ENCODE results near the gene CTAGE9. TPM values are rescaled to one million over a fixed set of nuclear protein-coding genes. Genes with fewer than 3 reads are reported as not detected.

CTAGE9 gene
- total and polyA plus RNA-seq, 2 of the 8 experiments (the other 6 are each of a cell fraction or from before 2014, with no cell fraction given): not detected

- TF ChIP-seq POU5F1 (IDR thresholded peaks at IDR 0.05; ENCODE audit: low read depth, low read length) (no peak), YY1 (IDR thresholded peaks at IDR 0.05; ENCODE audit: low read depth, low read length) (no peak), SP2 (IDR thresholded peaks at IDR 0.05; ENCODE audit: low read length) (no peak)
These were observed 44.1 kb upstream of the CTAGE9 start (continued) for GRCh38 chr6:131754715-131755567.
